Hepatocyte (in vitro differentiated cells): ENCODE data around the gene TPRX2.

Experiments used
- CTCF ChIP-seq: fragments of 200-600 bp; sonication (generic); IDR thresholded peaks from 2 replicates; pipeline ENCODE4 v1.5.1; 2016; ENCODE audit warnings: antibody characterized with exemption, mild to moderate bottlenecking; ENCODE audit not compliant: poor library complexity
- EZH2 ChIP-seq: fragments of 200-600 bp; sonication (generic); IDR thresholded peaks from 2 replicates; pipeline ENCODE4 v1.6.1; 2016; ENCODE audit warnings: antibody characterized with exemption, mild to moderate bottlenecking, borderline replicate concordance

DNA sequence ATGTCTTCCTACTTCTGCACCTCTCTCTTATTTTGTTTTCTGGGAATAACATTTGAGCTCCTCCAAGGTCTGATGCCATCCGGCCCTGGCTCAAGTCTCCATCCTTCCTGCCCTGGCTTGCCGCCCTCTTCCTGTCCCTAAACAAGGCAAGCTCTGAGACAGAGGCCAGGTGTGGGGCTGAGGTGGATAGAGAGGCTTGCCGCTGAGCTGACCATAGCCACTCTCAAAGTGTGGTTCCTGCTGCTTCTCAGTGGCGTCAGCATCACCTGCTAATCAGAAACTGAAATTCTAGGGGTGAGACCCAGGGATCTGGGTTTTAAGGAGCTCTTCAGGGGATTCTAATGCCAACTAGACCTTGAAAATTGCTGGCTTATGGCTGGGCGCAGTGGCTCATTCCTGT, 6.0 kb upstream of the TPRX2 start:
- TF ChIP-seq CTCF (no peak), EZH2 (no peak)
